Loucy (cell line): ENCODE data around the gene PIK3CD.

Source experiments
- H2AFZ ChIP-seq: fragments of 200-600 bp; sonication (generic); 2 replicates; pipeline ENCODE4 v1.6.0; 2016; ENCODE audit warnings: antibody characterized with exemption, mild to moderate bottlenecking, low read length, moderate library complexity
- H3F3A ChIP-seq: fragments of 200-600 bp; 2 replicates; pipeline ENCODE4 v1.6.0; 2016; ENCODE audit warnings: antibody characterized with exemption, low read depth, mild to moderate bottlenecking
- H3K27me3 ChIP-seq: fragments of 200-600 bp; sonication (generic); 2 replicates; pipeline ENCODE4 v1.6.1; 2014; ENCODE audit warnings: low read length, mild to moderate bottlenecking; ENCODE audit not compliant: insufficient read depth, poor library complexity, severe bottlenecking
- H3K36me3 ChIP-seq: fragments of 200-600 bp; sonication (generic); 2 replicates; pipeline ENCODE4 v1.6.1; 2016; ENCODE audit warnings: low read length; ENCODE audit not compliant: insufficient read depth
- H3K4me1 ChIP-seq: fragments of 200-600 bp; sonication (generic); 2 replicates; pipeline ENCODE4 v1.5.1; 2014; ENCODE audit warnings: low read length, mild to moderate bottlenecking; ENCODE audit not compliant: insufficient read depth, poor library complexity, severe bottlenecking
- H3K4me2 ChIP-seq: fragments of 200-600 bp; sonication (generic); 2 replicates; pipeline ENCODE4 v1.6.0; 2014; ENCODE audit warnings: antibody characterized with exemption, low read length, low read depth, mild to moderate bottlenecking; ENCODE audit not compliant: poor library complexity, severe bottlenecking
- H3K4me3 ChIP-seq: fragments of 200-600 bp; sonication (generic); 2 replicates; pipeline ENCODE4 v1.5.1; 2014; ENCODE audit warnings: low read length, mild to moderate bottlenecking, mixed read lengths; ENCODE audit not compliant: poor library complexity, severe bottlenecking
- H3K79me2 ChIP-seq: fragments of 200-600 bp; sonication (generic); 2 replicates; pipeline ENCODE4 v1.6.1; 2014; ENCODE audit warnings: low read length; ENCODE audit not compliant: insufficient read depth
- H3K9ac ChIP-seq: fragments of 200-600 bp; sonication (generic); 2 replicates; pipeline ENCODE4 v1.6.0; 2014; ENCODE audit warnings: mild to moderate bottlenecking, low read depth, low read length, moderate library complexity; ENCODE audit not compliant: poor library complexity, severe bottlenecking
- H3K9me2 ChIP-seq: fragments of 200-600 bp; sonication (generic); replicated peaks from 2 replicates; pipeline ENCODE4 v1.6.1; 2016; ENCODE audit warnings: low read depth, low read length, mixed read lengths
- H3K9me3 ChIP-seq: fragments of 200-600 bp; sonication (generic); 2 replicates; pipeline ENCODE4 v1.6.1; 2014; ENCODE audit warnings: mild to moderate bottlenecking, antibody characterized with exemption, low read length, low read depth; ENCODE audit not compliant: insufficient read depth
- H4K20me1 ChIP-seq: fragments of 200-600 bp; sonication (generic); 2 replicates; pipeline ENCODE4 v1.6.0; 2014; ENCODE audit warnings: antibody characterized with exemption, low read length, mild to moderate bottlenecking; ENCODE audit not compliant: insufficient read depth, poor library complexity, severe bottlenecking
- CTCF ChIP-seq: fragments of 200-600 bp; sonication (generic); conservative IDR thresholded peaks from 2 replicates; pipeline ENCODE4 v1.5.1; 2014; ENCODE audit warnings: mild to moderate bottlenecking, antibody characterized with exemption, low read length
- EZH2phosphoT487 ChIP-seq: fragments of 200-600 bp; IDR thresholded peaks from 2 replicates; pipeline ENCODE4 v1.6.1; 2018; ENCODE audit warnings: antibody characterized with exemption, mild to moderate bottlenecking, moderate library complexity, borderline replicate concordance

Gene PIK3CD

GRCh38 chr1:9631613-9632012 lies 19.9 kb upstream of the PIK3CD start:
- no peak overlapping the region for H3K4me3 ChIP-seq
- no peaks in the 10 kb centered on the region for H3K27me3 ChIP-seq
- H3K9me2 ChIP-seq, result no peaks in the 10 kb centered on the region
- H3K36me3 ChIP-seq, result no peaks in the 10 kb centered on the region
- H2AFZ ChIP-seq, result no peak overlapping the region
- H3F3A ChIP-seq, result no peaks in the 10 kb centered on the region
- no peak overlapping the region for H3K4me2 ChIP-seq
- H4K20me1 ChIP-seq, result no peaks in the 10 kb centered on the region
- no peaks in the 10 kb centered on the region for H3K9me3 ChIP-seq
- peaks cover 4% of the 10 kb centered on the region for H3K4me1 ChIP-seq
- no peak overlapping the region for H3K9ac ChIP-seq
- TF ChIP-seq CTCF (no peak), EZH2phosphoT487 (no peak)
- H3K79me2 ChIP-seq, result no peaks in the 10 kb centered on the region

GRCh38 chr1:9633493-9633892 lies 18.0 kb upstream of the PIK3CD start:
- TF ChIP-seq EZH2phosphoT487 (no peak), CTCF (no peak)
- Histone ChIP-seq H3F3A (no peaks in the 10 kb centered on the region), H3K27me3 (no peaks in the 10 kb centered on the region), H3K4me2 (no peak overlapping the region), H3K4me3 (no peak overlapping the region), H3K9me2 (no peaks in the 10 kb centered on the region), H3K4me1 (no peaks in the 10 kb centered on the region), H3K79me2 (no peaks in the 10 kb centered on the region), H4K20me1 (no peaks in the 10 kb centered on the region), H3K9ac (no peak overlapping the region), H3K36me3 (no peaks in the 10 kb centered on the region), H3K9me3 (no peaks in the 10 kb centered on the region), H2AFZ (no peak overlapping the region)

- Histone ChIP-seq H4K20me1 (no peaks in the 10 kb centered on the region), H3K79me2 (no peaks in the 10 kb centered on the region)
Observed at GRCh38 chr1:9634582-9634981, 16.9 kb upstream of the PIK3CD start.

More at GRCh38 chr1:9634582-9634981, 16.9 kb upstream of the PIK3CD start:
- H3K9me2 ChIP-seq, result no peaks in the 10 kb centered on the region
- no peak overlapping the region for H3K4me3 ChIP-seq
- H3K4me1 ChIP-seq, result no peaks in the 10 kb centered on the region
- H3K27me3 ChIP-seq, result no peaks in the 10 kb centered on the region
- TF ChIP-seq CTCF, result no peak
- no peak for TF ChIP-seq EZH2phosphoT487
- H2AFZ ChIP-seq, result no peak overlapping the region
- H3K4me2 ChIP-seq, result no peak overlapping the region
- H3K9me3 ChIP-seq, result no peaks in the 10 kb centered on the region
- no peak overlapping the region for H3K9ac ChIP-seq
- no peaks in the 10 kb centered on the region for H3K36me3 ChIP-seq
- H3F3A ChIP-seq, result no peaks in the 10 kb centered on the region
